Sigmoid colon (tissue), 4 donors: ENCODE measurements around the gene AIG1.

Experiments
- EP300 ChIP-seq, 4 donors: sonication (generic); formaldehyde crosslinking; IDR thresholded peaks; one replicate each; pipeline ENCODE4 v1.6.1; 2017; ENCODE audit warnings: antibody characterized with exemption in 4 of 4
- POLR2A ChIP-seq, 2 donors: fragments of 450-650 bp; IDR thresholded peaks; one replicate each; pipeline ENCODE4 v1.6.1; 2016; ENCODE audit warnings: antibody characterized with exemption in 2 of 2, mild to moderate bottlenecking in 2 of 2, moderate library complexity in 2 of 2
- POLR2AphosphoS5 ChIP-seq, 4 donors: sonication (generic); formaldehyde crosslinking; IDR thresholded peaks; one replicate each; pipeline ENCODE4 v1.6.1; 2017; ENCODE audit warnings: antibody characterized with exemption in 4 of 4
- TF ChIP-seq, protein P1 (sequence below), 4 experiments: fragments of 450-650 bp in 3 of 4; fragments of 200-600 bp in 1 of 4; IDR thresholded peaks; one replicate each; pipeline ENCODE4 v1.5.1; 2016 to 2019; ENCODE audit warnings: antibody characterized with exemption in 4 of 4, mild to moderate bottlenecking in 3 of 4, moderate library complexity in 2 of 4

DNA sequence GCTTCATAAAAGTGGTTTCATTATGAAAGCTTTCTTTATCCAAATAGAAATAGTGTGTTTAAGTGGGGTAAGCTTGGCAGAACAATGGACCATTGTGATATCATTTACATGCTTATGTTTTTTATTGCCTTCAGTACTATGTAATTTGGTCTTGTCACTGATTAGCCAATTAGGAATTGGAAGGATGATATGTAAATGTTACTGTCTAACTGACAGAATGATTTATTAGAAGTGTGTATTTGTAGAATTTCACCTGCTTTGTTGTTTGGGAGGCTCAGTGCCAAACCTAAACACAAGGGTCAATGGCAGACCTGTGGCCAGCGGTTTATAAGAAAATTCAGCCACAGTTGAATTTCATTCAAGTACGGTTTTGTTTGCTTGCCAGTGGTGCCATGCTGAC lies 39.0 kb downstream of the AIG1 start:
- TF ChIP-seq, protein P1, sequence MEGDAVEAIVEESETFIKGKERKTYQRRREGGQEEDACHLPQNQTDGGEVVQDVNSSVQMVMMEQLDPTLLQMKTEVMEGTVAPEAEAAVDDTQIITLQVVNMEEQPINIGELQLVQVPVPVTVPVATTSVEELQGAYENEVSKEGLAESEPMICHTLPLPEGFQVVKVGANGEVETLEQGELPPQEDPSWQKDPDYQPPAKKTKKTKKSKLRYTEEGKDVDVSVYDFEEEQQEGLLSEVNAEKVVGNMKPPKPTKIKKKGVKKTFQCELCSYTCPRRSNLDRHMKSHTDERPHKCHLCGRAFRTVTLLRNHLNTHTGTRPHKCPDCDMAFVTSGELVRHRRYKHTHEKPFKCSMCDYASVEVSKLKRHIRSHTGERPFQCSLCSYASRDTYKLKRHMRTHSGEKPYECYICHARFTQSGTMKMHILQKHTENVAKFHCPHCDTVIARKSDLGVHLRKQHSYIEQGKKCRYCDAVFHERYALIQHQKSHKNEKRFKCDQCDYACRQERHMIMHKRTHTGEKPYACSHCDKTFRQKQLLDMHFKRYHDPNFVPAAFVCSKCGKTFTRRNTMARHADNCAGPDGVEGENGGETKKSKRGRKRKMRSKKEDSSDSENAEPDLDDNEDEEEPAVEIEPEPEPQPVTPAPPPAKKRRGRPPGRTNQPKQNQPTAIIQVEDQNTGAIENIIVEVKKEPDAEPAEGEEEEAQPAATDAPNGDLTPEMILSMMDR (IDR thresholded peaks at IDR 0.05) = no peak
- no peak for TF ChIP-seq EP300 (IDR thresholded peaks at IDR 0.05)
- TF ChIP-seq POLR2A (IDR thresholded peaks at IDR 0.05) = no peak
- no peak for TF ChIP-seq POLR2AphosphoS5 (IDR thresholded peaks at IDR 0.05)
